ENCODE measurements around the gene RASSF1. TPM values are rescaled to one million over a fixed set of nuclear protein-coding genes. Genes with fewer than 3 reads are reported as not detected.

The RASSF1 gene
- total and polyA plus RNA-seq, 2 of the 13 experiments (the other 11 are each of a cell fraction or from before 2014, with no cell fraction given) = 10.2 to 27.5 TPM

DNA sequence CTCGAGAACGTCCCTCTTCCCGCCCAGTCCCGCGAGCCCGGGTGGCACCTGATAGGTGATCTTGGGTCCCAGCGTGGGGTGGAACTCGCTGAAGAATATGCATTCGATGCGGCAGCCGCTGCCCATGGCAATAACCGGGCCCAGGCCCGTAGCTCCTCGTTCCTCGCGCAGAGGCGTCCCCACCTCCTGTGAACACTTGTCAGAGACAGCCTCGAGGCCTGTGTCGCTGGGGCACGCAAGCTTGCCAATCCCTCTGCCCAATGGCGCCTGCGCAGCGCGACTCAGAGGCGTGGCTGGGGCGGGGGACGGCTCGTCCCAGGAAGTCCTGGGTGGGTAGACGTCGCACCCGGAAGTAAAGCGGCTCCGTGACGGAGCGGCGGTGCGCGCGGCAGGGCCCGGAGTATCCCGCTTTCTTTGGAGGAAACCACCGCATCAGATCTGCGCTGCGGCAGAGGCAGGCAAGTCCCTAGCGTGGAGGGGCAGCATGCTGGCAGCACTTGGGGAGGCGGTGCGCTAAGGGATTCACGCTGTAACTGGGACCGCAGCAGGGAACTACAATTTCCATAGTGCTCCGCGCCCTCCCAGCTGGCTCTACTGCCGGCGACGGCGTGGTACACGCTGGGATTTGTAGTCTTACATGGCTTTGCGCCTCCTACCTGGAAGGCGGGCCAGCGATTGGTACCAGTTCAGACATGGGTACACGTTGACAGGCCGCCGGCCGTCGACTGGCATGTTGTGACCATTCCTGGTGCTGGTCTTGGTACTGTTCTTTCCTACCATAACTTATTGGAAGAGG, 10.1 kb upstream of the RASSF1 start, which contains the start of the genes CYB561D2 and NPRL2 (continued):
- TF ChIP-seq ZHX2 (IDR thresholded peaks at IDR 0.05; ENCODE audit: low read depth) = peak; percentile 37; the same call in 1 of the 2 replicates
- peak; percentile 91; the same call in 1 of the 2 replicates for TF ChIP-seq ZHX2 (CRISPR knock-in tag; IDR thresholded peaks at IDR 0.05; ENCODE audit: borderline replicate concordance)
- TF ChIP-seq ZBTB3 (CRISPR knock-in tag; IDR thresholded peaks at IDR 0.05; ENCODE audit: borderline replicate concordance, low read depth) = 0 out of 2 replicates have a peak, but pooled peaks have one; percentile 68
- TF ChIP-seq ZEB1 (IDR thresholded peaks at IDR 0.05; ENCODE audit: insufficient replicate concordance, low read depth) = no peak
- TF ChIP-seq ZNF607 (CRISPR knock-in tag; IDR thresholded peaks at IDR 0.05; ENCODE audit: borderline replicate concordance) = peak; percentile 99
- peak; percentile 37 for TF ChIP-seq ZBTB21 (CRISPR knock-in tag; IDR thresholded peaks at IDR 0.05)
- TF ChIP-seq, protein P1, sequence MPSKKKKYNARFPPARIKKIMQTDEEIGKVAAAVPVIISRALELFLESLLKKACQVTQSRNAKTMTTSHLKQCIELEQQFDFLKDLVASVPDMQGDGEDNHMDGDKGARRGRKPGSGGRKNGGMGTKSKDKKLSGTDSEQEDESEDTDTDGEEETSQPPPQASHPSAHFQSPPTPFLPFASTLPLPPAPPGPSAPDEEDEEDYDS (CRISPR knock-in tag; IDR thresholded peaks at IDR 0.05) = peak; percentile 82
- TF ChIP-seq, protein P2, sequence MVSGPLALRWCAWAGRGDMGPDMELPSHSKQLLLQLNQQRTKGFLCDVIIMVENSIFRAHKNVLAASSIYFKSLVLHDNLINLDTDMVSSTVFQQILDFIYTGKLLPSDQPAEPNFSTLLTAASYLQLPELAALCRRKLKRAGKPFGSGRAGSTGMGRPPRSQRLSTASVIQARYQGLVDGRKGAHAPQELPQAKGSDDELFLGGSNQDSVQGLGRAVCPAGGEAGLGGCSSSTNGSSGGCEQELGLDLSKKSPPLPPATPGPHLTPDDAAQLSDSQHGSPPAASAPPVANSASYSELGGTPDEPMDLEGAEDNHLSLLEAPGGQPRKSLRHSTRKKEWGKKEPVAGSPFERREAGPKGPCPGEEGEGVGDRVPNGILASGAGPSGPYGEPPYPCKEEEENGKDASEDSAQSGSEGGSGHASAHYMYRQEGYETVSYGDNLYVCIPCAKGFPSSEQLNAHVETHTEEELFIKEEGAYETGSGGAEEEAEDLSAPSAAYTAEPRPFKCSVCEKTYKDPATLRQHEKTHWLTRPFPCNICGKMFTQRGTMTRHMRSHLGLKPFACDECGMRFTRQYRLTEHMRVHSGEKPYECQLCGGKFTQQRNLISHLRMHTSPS (CRISPR knock-in tag; IDR thresholded peaks at IDR 0.05; ENCODE audit: low read depth) = peak; percentile 88
- 0 out of 2 replicates have a peak, but pooled peaks have one; percentile 93 for TF ChIP-seq THAP8 (CRISPR knock-in tag; IDR thresholded peaks at IDR 0.05; ENCODE audit: borderline replicate concordance)
- TF ChIP-seq CHD4 (IDR thresholded peaks at IDR 0.05; ENCODE audit: borderline replicate concordance, low read length) = no peak
- 0 out of 2 replicates have a peak, but pooled peaks have one; percentile 24 for TF ChIP-seq ZNF720 (CRISPR knock-in tag; IDR thresholded peaks at IDR 0.05)
- TF ChIP-seq ZNF207 (IDR thresholded peaks at IDR 0.05; ENCODE audit: borderline replicate concordance) = no peak
- peak; percentile 92; the same call in 1 of the 2 replicates for TF ChIP-seq ZNF33B (CRISPR knock-in tag; IDR thresholded peaks at IDR 0.05)
- no peak for TF ChIP-seq EZH2 (conservative IDR thresholded peaks at IDR 0.05; ENCODE audit: low read depth, low read length)
- TF ChIP-seq MEIS1 (CRISPR knock-in tag; IDR thresholded peaks at IDR 0.05; ENCODE audit: borderline replicate concordance) = peak; percentile 72; the same call in 1 of the 2 replicates
- no peak for TF ChIP-seq ZNF362 (CRISPR knock-in tag; IDR thresholded peaks at IDR 0.05; ENCODE audit: borderline replicate concordance)
- TF ChIP-seq MTA3 (CRISPR knock-in tag; IDR thresholded peaks at IDR 0.05) = no peak
- TF ChIP-seq DNMT1 (CRISPR knock-in tag; IDR thresholded peaks at IDR 0.05) = 0 out of 2 replicates have a peak, but pooled peaks have one; percentile 29
